Measurements from ENCODE around the gene PC. TPM values are rescaled to one million over a fixed set of nuclear protein-coding genes. Genes with fewer than 3 reads are reported as not detected.

Gene PC
- total RNA-seq, 4 donors from 2014 or later, result 4.7 to 7.0 (median 5.6) TPM

GRCh38 chr11:66983275-66983924 lies 25.2 kb upstream of the PC start:
- peaks cover 0 to 22% (median 0%) of the 10 kb centered on the region in 3 donors for H3K4me1 ChIP-seq
- H3K36me3 ChIP-seq, result no peaks in the 10 kb centered on the region
- H3K27ac ChIP-seq, result no peak overlapping the region
- 91 to 100% methylated on average over 1 to 4 of the region's 5 CpGs for WGBS, 2 donors (ENCODE audit: low coverage in 1 of 2)
- H3K9me3 ChIP-seq, result peaks cover 0 to 13% (median 0%) of the 10 kb centered on the region in 3 donors
- TF ChIP-seq POLR2A (IDR thresholded peaks at IDR 0.05), result no peak
- ATAC-seq, result no peak
- H3K4me3 ChIP-seq, result no peak overlapping the region
- no peaks in the 10 kb centered on the region for H3K27me3 ChIP-seq

- no peak overlapping the region for H3K4me3 ChIP-seq
- peaks cover 0 to 13% (median 0%) of the 10 kb centered on the region in 3 donors for H3K9me3 ChIP-seq
- H3K4me1 ChIP-seq, result peaks cover 0 to 22% (median 0%) of the 10 kb centered on the region in 3 donors
- TF ChIP-seq POLR2AphosphoS5 (IDR thresholded peaks at IDR 0.05) (no peak), EP300 (IDR thresholded peaks at IDR 0.05) (no peak), CTCF (IDR thresholded peaks at IDR 0.05) (no peak), POLR2A (IDR thresholded peaks at IDR 0.05) (no peak)
- ATAC-seq, result no peak
- no peak overlapping the region for H3K27ac ChIP-seq
- no peaks in the 10 kb centered on the region for H3K27me3 ChIP-seq
- H3K36me3 ChIP-seq, result no peaks in the 10 kb centered on the region
- 11 to 16% methylated on average over 6 to 9 of the region's 9 CpGs for WGBS, 2 donors (ENCODE audit: low coverage in 1 of 2)
Measured at GRCh38 chr11:66981976-66982578, 23.9 kb upstream of the PC start.

GRCh38 chr11:66979336-66979980 lies 21.3 kb upstream of the PC start:
- no peak for TF ChIP-seq CTCF (IDR thresholded peaks at IDR 0.05)
- no peak for TF ChIP-seq POLR2A (IDR thresholded peaks at IDR 0.05)
- no peak for TF ChIP-seq EP300 (IDR thresholded peaks at IDR 0.05)
- no peak for TF ChIP-seq POLR2AphosphoS5 (IDR thresholded peaks at IDR 0.05)
- Histone ChIP-seq H3K4me1 (peaks cover 0 to 11% (median 0%) of the 10 kb centered on the region in 3 donors), H3K9me3 (peaks cover 0 to 13% (median 0%) of the 10 kb centered on the region in 3 donors), H3K4me3 (no peak overlapping the region), H3K27me3 (peaks cover 16% of the 10 kb centered on the region), H3K36me3 (no peaks in the 10 kb centered on the region), H3K27ac (no peak overlapping the region)
- no peak for ATAC-seq
- 91 to 100% methylated on average over 1 to 2 of the region's 2 CpGs for WGBS, 2 donors (ENCODE audit: low coverage in 1 of 2)

GRCh38 chr11:66978717-66979116 lies 20.5 kb upstream of the PC start:
- H3K27ac ChIP-seq, result no peak overlapping the region
- peaks cover 16% of the 10 kb centered on the region for H3K27me3 ChIP-seq
- H3K36me3 ChIP-seq, result no peaks in the 10 kb centered on the region
- H3K4me1 ChIP-seq, result peaks cover 0 to 11% (median 0%) of the 10 kb centered on the region in 3 donors
- no peak overlapping the region for H3K4me3 ChIP-seq
- no peak for ATAC-seq
- TF ChIP-seq CTCF (IDR thresholded peaks at IDR 0.05) (no peak), EP300 (IDR thresholded peaks at IDR 0.05) (no peak), POLR2AphosphoS5 (IDR thresholded peaks at IDR 0.05) (no peak), POLR2A (IDR thresholded peaks at IDR 0.05) (no peak)
- peaks cover 0 to 13% (median 0%) of the 10 kb centered on the region in 3 donors for H3K9me3 ChIP-seq
- 82 to 100% methylated on average over 3 to 4 of the region's 6 CpGs for WGBS, 2 donors (ENCODE audit: low coverage in 1 of 2)

GRCh38 chr11:66978229-66978628 lies 20.0 kb upstream of the PC start:
- Histone ChIP-seq H3K27ac (no peak overlapping the region), H3K4me1 (peaks cover 0 to 11% (median 0%) of the 10 kb centered on the region in 3 donors), H3K27me3 (peaks cover 16% of the 10 kb centered on the region), H3K9me3 (peaks cover 0 to 13% (median 0%) of the 10 kb centered on the region in 3 donors), H3K36me3 (no peaks in the 10 kb centered on the region), H3K4me3 (no peak overlapping the region)
- WGBS, 2 donors (ENCODE audit: low coverage in 1 of 2), result 85% methylated on average over 2 of the region's 2 CpGs; no CpG with 5 or more reads in 1 of the 2 donors
- ATAC-seq, result no peak
- TF ChIP-seq CTCF (IDR thresholded peaks at IDR 0.05) (no peak), EP300 (IDR thresholded peaks at IDR 0.05) (no peak), POLR2AphosphoS5 (IDR thresholded peaks at IDR 0.05) (no peak), POLR2A (IDR thresholded peaks at IDR 0.05) (no peak)
